Glutamatergic neuron (in vitro differentiated cells): Measurements from ENCODE around the gene POP7. TPM values are rescaled to one million over a fixed set of nuclear protein-coding genes. Genes with fewer than 3 reads are reported as not detected.
"Not testable (repeated sequence)": the region's sequence is repeated elsewhere in the genome, so short reads cannot be mapped to it uniquely, and the experiment has no call there.

Source experiments
- DNase-seq: peaks from one replicate; pipeline ENCODE4 v3.0.0; 2022
- H3K27ac Mint-ChIP-seq: one replicate; pipeline ENCODE4 v1.8.0; 2020; ENCODE audit warnings: mild to moderate bottlenecking, mixed read lengths, inconsistent platforms; ENCODE audit not compliant: unreplicated experiment
- H3K27me3 Mint-ChIP-seq: one replicate; pipeline ENCODE4 v1.8.0; 2020; ENCODE audit warnings: mild to moderate bottlenecking, moderate library complexity, mixed read lengths, inconsistent platforms; ENCODE audit not compliant: unreplicated experiment
- H3K36me3 Mint-ChIP-seq: one replicate; pipeline ENCODE4 v1.8.0; 2020; ENCODE audit warnings: mild to moderate bottlenecking, mixed read lengths, inconsistent platforms; ENCODE audit not compliant: unreplicated experiment
- H3K4me1 Mint-ChIP-seq: one replicate; pipeline ENCODE4 v1.8.0; 2020; ENCODE audit warnings: mild to moderate bottlenecking, low read depth, mixed read lengths, inconsistent platforms; ENCODE audit not compliant: unreplicated experiment
- H3K4me3 Mint-ChIP-seq: one replicate; pipeline ENCODE4 v1.8.0; 2020; ENCODE audit warnings: mild to moderate bottlenecking, mixed read lengths, inconsistent platforms; ENCODE audit not compliant: unreplicated experiment
- H3K9me3 Mint-ChIP-seq: one replicate; pipeline ENCODE4 v1.8.0; 2020; ENCODE audit warnings: mild to moderate bottlenecking, moderate library complexity, mixed read lengths, inconsistent platforms; ENCODE audit not compliant: unreplicated experiment
- CTCF ChIP-seq: fragments of 200-600 bp; sonication (generic); IDR thresholded peaks from one replicate; pipeline ENCODE4 v1.5.0; 2021; ENCODE audit not compliant: partially characterized antibody, unreplicated experiment
- total RNA-seq: library from RNA; stranded (reverse); fragmentation: NEBNext Ultra II Directional; extraction: Animal tissue kit (Norgen Biotek cat#: 25700); gene quantifications from one replicate; pipeline ENCODE4 v1.2.1, GENCODE V29; 2021; ENCODE audit not compliant: unreplicated experiment

POP7 gene
- total RNA-seq, 1 donor from 2014 or later = 35.8 TPM

DNA sequence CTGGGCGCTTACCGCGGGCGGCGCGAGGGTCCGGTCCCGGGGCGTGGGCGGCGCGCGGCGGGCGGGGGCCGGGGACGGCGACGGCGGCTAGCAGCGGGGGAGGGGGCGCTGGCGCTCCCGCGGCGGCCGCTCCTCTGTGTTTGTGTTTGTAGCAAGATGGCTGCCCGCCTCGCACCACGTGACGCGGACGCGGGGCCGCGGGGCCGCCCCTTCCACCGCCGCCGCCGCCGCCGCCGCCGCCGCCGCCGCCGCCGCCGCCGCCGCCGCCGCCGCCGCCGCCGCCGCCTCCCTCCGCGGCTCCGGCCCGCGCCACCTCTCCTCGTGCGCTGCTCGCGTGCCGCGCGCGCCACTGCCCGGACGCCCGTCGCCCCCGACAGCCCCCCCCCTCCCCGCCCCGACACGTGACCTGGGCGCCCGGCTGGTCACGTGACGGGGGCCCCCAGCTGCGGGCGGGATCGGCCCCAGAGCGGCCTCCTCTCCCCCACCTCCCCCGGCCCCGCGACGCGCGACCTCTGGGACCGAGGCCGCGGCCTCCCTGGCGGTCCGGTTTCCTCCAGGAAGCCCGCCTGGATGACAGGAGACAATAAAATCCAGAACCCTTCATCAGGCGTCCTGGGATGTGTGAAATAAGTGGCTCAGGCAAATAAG lies 11.7 kb upstream of the POP7 start, which contains the start of gene GIGYF1:
GIGYF1 (minus strand) TSS at position 153 of the 648 bp plus-strand sequence. CDS start 6,012 bp downstream, outside the sequence.
- Mint-ChIP-seq H3K36me3 (no peaks in the 10 kb centered on the region), H3K27ac (peak within 1 kb of the TSS; percentile 91), H3K27me3 (peaks cover 14% of the 10 kb centered on the region), H3K4me1 (peaks cover 18% of the 10 kb centered on the region), H3K4me3 (peak within 1 kb of the TSS; percentile 98), H3K9me3 (peaks cover 14% of the 10 kb centered on the region)
- TF ChIP-seq CTCF = no peak
- DNase-seq = peak; percentile 79

- peaks cover 15% of the 10 kb centered on the region for H3K27me3 Mint-ChIP-seq
- H3K27ac Mint-ChIP-seq = no peak overlapping the region
Measured at GRCh38 chr7:100696123-100696521, 9.8 kb upstream of the POP7 start.

GRCh38 chr7:100699018-100699417 lies 6.9 kb upstream of the POP7 start:
- H3K27me3 Mint-ChIP-seq = peaks cover 9% of the 10 kb centered on the region
- DNase-seq = no peak
- H3K36me3 Mint-ChIP-seq = no peaks in the 10 kb centered on the region
- H3K27ac Mint-ChIP-seq = no peak overlapping the region
- no peak overlapping the region for H3K4me3 Mint-ChIP-seq
- H3K9me3 Mint-ChIP-seq = peaks cover 7% of the 10 kb centered on the region
- H3K4me1 Mint-ChIP-seq = no peaks in the 10 kb centered on the region
- TF ChIP-seq CTCF = no peak

More at GRCh38 chr7:100696123-100696521, 9.8 kb upstream of the POP7 start:
- Mint-ChIP-seq H3K4me3 (no peak overlapping the region), H3K9me3 (peaks cover 14% of the 10 kb centered on the region), H3K4me1 (peaks cover 15% of the 10 kb centered on the region), H3K36me3 (no peaks in the 10 kb centered on the region)
- TF ChIP-seq CTCF = no peak
- DNase-seq = no peak

DNA sequence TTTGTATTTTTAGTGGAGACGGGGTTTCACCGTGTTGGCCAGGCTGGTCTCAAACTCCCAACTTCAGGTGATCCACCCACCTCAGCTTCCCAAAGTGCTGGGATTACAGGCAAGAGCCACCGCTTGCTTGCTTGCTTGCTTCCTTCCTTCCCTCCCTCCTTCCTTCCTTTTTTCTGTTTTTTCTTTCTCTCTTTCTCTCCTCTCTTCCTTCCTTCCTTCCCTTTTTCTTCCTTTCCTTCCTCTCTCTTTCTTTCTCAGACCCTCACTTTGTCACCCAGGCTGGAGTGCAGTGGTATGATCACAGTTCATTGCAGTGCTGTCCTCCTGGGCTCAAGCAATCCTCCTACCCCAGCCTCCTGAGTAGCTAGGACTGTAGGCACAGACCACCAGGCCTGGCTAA lies 4.8 kb upstream of the POP7 start:
- not testable (repeated sequence) for H3K4me3 Mint-ChIP-seq, H3K27ac Mint-ChIP-seq, H3K36me3 Mint-ChIP-seq, H3K27me3 Mint-ChIP-seq, DNase-seq, H3K9me3 Mint-ChIP-seq, H3K4me1 Mint-ChIP-seq

DNA sequence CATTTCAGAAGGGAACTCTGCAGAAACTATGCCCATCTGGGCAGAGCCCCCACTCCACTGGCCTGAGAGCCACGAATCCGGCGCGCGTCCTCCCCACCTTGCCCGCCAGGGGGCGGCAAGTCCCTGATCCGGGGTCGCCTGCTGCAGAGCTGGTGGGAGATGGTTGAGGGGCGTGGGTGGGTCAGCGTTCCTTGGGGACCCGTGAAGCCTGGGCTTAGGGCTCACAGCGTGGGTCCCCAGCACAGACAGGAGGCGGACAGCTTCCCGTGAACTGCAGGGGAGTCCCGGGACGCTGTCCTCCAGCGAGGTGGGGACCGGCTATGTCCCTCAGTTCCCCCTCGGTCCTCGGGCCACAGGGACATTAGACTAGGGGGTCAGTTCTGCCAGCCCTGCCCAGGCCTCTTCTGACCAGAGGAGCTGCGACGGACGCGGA lies 585 bp upstream of the POP7 start:
- H3K4me3 Mint-ChIP-seq = peak overlapping the region; percentile 96
- peak; percentile 99 for TF ChIP-seq CTCF
- peaks cover 2% of the 10 kb centered on the region for H3K27me3 Mint-ChIP-seq
- peak overlapping the region; percentile 17 for H3K27ac Mint-ChIP-seq
- H3K4me1 Mint-ChIP-seq = peaks cover 6% of the 10 kb centered on the region
- H3K36me3 Mint-ChIP-seq = no peaks in the 10 kb centered on the region
- no peaks in the 10 kb centered on the region for H3K9me3 Mint-ChIP-seq
- DNase-seq = peak; percentile 94
